ENCODE results near the gene VPS50.
"Not testable (repeated sequence)": the region's sequence is repeated elsewhere in the genome, so short reads cannot be mapped to it uniquely, and the experiment has no call there.

Gene VPS50

GRCh38 chr7:93242106-93242505, 9.9 kb downstream of the VPS50 start:
- no peak for DNase-seq (ENCODE audit: low read depth)

- DNase-seq (ENCODE audit: low read depth) = peak; percentile 3
Measured at GRCh38 chr7:93245525-93246432, 13.6 kb downstream of the VPS50 start.

GRCh38 chr7:93249491-93250148, 17.5 kb downstream of the VPS50 start:
- DNase-seq (ENCODE audit: low read depth) = no peak

GRCh38 chr7:93258661-93259060, 26.5 kb downstream of the VPS50 start:
- DNase-seq (ENCODE audit: low read depth) = no peak

GRCh38 chr7:93262535-93262934, 30.4 kb downstream of the VPS50 start:
- DNase-seq (ENCODE audit: low read depth) = no peak

- DNase-seq (ENCODE audit: low read depth) = no peak
Measured at GRCh38 chr7:93265220-93265619, 33.1 kb downstream of the VPS50 start.

- DNase-seq (ENCODE audit: low read depth) = no peak
Measured at GRCh38 chr7:93279541-93279940, 47.4 kb downstream of the VPS50 start.

GRCh38 chr7:93284908-93285307, 52.7 kb downstream of the VPS50 start:
- no peak for DNase-seq (ENCODE audit: low read depth)

GRCh38 chr7:93293229-93293628, 61.1 kb downstream of the VPS50 start:
- no peak for DNase-seq (ENCODE audit: low read depth)

GRCh38 chr7:93298206-93298605, 66.0 kb downstream of the VPS50 start:
- no peak for DNase-seq (ENCODE audit: low read depth)

GRCh38 chr7:93298671-93299070, 66.5 kb downstream of the VPS50 start:
- peak; percentile 29 for DNase-seq (ENCODE audit: low read depth)

GRCh38 chr7:93301736-93302135, 69.6 kb downstream of the VPS50 start:
- no peak for DNase-seq (ENCODE audit: low read depth)

- peak; percentile 81 for DNase-seq (ENCODE audit: low read depth)
Measured at GRCh38 chr7:93307131-93307660, 75.0 kb downstream of the VPS50 start.

GRCh38 chr7:93307943-93308342, 75.8 kb downstream of the VPS50 start:
- no peak for DNase-seq (ENCODE audit: low read depth)

GRCh38 chr7:93310346-93310745, 78.2 kb downstream of the VPS50 start:
- DNase-seq (ENCODE audit: low read depth) = no peak

GRCh38 chr7:93314449-93314848, 82.3 kb downstream of the VPS50 start:
- DNase-seq (ENCODE audit: low read depth) = no peak

GRCh38 chr7:93315896-93316295, 83.7 kb downstream of the VPS50 start:
- peak; percentile 3 for DNase-seq (ENCODE audit: low read depth)

GRCh38 chr7:93316730-93317129, 84.6 kb downstream of the VPS50 start:
- no peak for DNase-seq (ENCODE audit: low read depth)

- no peak for DNase-seq (ENCODE audit: low read depth)
Measured at GRCh38 chr7:93320887-93321286, 88.7 kb downstream of the VPS50 start.

GRCh38 chr7:93326291-93326690, 94.1 kb downstream of the VPS50 start:
- not testable (repeated sequence) for DNase-seq (ENCODE audit: low read depth)

- peak; percentile 82 for DNase-seq (ENCODE audit: low read depth)
Measured at GRCh38 chr7:93327006-93327633, 95.0 kb downstream of the VPS50 start.

GRCh38 chr7:93331706-93332105, 99.5 kb downstream of the VPS50 start:
- DNase-seq (ENCODE audit: low read depth) = no peak

GRCh38 chr7:93332172-93332571, 100.0 kb downstream of the VPS50 start:
- no peak for DNase-seq (ENCODE audit: low read depth)

Data from fibroblast of gingiva (primary cell).